HepG2 (cell line): Measurements from ENCODE around the gene PLB1. TPM values are rescaled to one million over a fixed set of nuclear protein-coding genes. Genes with fewer than 3 reads are reported as not detected.

Source experiments
- ATAC-seq: fragments of 200-7000 bp; cut with Tn5 transposase; 3 replicates; pipeline ENCODE4 v1.9.1; 2020; ENCODE audit warnings: mild to moderate bottlenecking, moderate library complexity
- BruUV-seq: library from RNA; stranded (reverse); fragments of 400-500 nt; replicated peaks from 2 replicates; lab custom pipeline; 2021; lab: Mats Ljungman, UMichigan
- CTCF ChIA-PET: fragments of 300-600 bp; formaldehyde crosslinking; extraction: SDS; loops from one replicate; lab custom pipeline; 2021; ENCODE audit warnings: low total read pairs, inconsistent platforms, low intra/inter-chr PET ratio; lab: Yijun Ruan, JAX
- POLR2A ChIA-PET: fragments of 350-600 bp; sonication (Branson Sonifier 250); formaldehyde crosslinking; loops from one replicate; lab custom pipeline; 2020; ENCODE audit warnings: antibody characterized with exemption, inconsistent platforms; lab: Yijun Ruan, JAX
- DNase-seq: peaks from one replicate; pipeline ENCODE4 v3.0.0-alpha.2; 2015; ENCODE audit warnings: low spot score
- FAIRE-seq: peaks from 3 replicates; lab custom pipeline; 2011; peaks lifted over from hg19 to GRCh38; lab: Jason Lieb, UNC
- H2AFZ ChIP-seq: one replicate; pipeline ENCODE4 v1.6.1; 2011; ENCODE audit warnings: low read length, inconsistent platforms
- H3K27ac ChIP-seq: fragments of 300-600 bp; 3 replicates; pipeline ENCODE4 v1.8.0; 2011; ENCODE audit warnings: mixed run types, mild to moderate bottlenecking, mixed read lengths, low read length, inconsistent platforms; ENCODE audit not compliant: insufficient read depth; ENCODE audit errors: extremely low read length
- H3K27me3 ChIP-seq, 2 experiments: fragments of 200-600 bp in 1 of 2; 2 replicates in 1 of 2; 3 replicates in 1 of 2; pipeline versions ENCODE4 v1.6.0 to v1.8.0; 2011; ENCODE audit warnings: low read length in 2 of 2, mild to moderate bottlenecking in 2 of 2, moderate library complexity in 2 of 2, inconsistent platforms in 1 of 2; ENCODE audit not compliant: insufficient read depth in 2 of 2, control insufficient read depth in 1 of 2
- H3K36me3 ChIP-seq, 2 experiments: fragments of 200-600 bp in 1 of 2; replicated peaks in 1 of 2; 2 replicates in 1 of 2; 3 replicates in 1 of 2; pipeline versions ENCODE4 v1.5.1 to v1.8.0; 2011; ENCODE audit warnings: low read length in 2 of 2, inconsistent platforms in 1 of 2; ENCODE audit not compliant: insufficient read depth in 2 of 2, control insufficient read depth in 1 of 2
- H3K4me1 ChIP-seq: 2 replicates; pipeline ENCODE4 v1.5.1; 2012; ENCODE audit warnings: low read length, inconsistent platforms; ENCODE audit not compliant: insufficient read depth
- H3K4me2 ChIP-seq: 2 replicates; pipeline ENCODE4 v1.6.0; 2011; ENCODE audit warnings: low read depth, low read length, inconsistent platforms
- H3K4me3 ChIP-seq, 3 experiments: fragments of 200-600 bp in 1 of 3; sonication (generic), shearing (Covaris generic) in 1 of 3; replicated peaks in 1 of 3; 2 replicates each; pipeline ENCODE4 v1.5.1; 2011 to 2016; ENCODE audit warnings: low read length in 3 of 3, inconsistent platforms in 2 of 3, low read depth in 2 of 3, mild to moderate bottlenecking in 2 of 3, control low read depth in 1 of 3, mixed read lengths in 1 of 3; ENCODE audit not compliant: insufficient read depth in 1 of 3
- H3K79me2 ChIP-seq: one replicate; pipeline ENCODE4 v1.6.1; 2011; ENCODE audit warnings: low read length, inconsistent platforms; ENCODE audit not compliant: insufficient read depth
- H3K9ac ChIP-seq: 2 replicates; pipeline ENCODE4 v1.6.0; 2011; ENCODE audit warnings: mild to moderate bottlenecking, low read depth, low read length, inconsistent platforms; ENCODE audit not compliant: insufficient read depth
- H3K9me3 ChIP-seq: 2 replicates; pipeline ENCODE4 v1.5.1; 2012; ENCODE audit warnings: mild to moderate bottlenecking, low read length
- H4K20me1 ChIP-seq: 2 replicates; pipeline ENCODE4 v1.6.0; 2011; ENCODE audit warnings: inconsistent platforms, mild to moderate bottlenecking, low read length, moderate library complexity; ENCODE audit not compliant: insufficient read depth
- BORCS8-MEF2B ChIP-seq: sonication (generic); formaldehyde crosslinking; IDR thresholded peaks from 2 replicates; pipeline ENCODE4 v1.8.0; 2022; ENCODE audit warnings: mild to moderate bottlenecking, missing genetic modification reagents
- KLF15 ChIP-seq: sonication (generic); formaldehyde crosslinking; IDR thresholded peaks from 2 replicates; pipeline ENCODE4 v1.8.1; 2023; ENCODE audit warnings: borderline replicate concordance, mild to moderate bottlenecking, inconsistent platforms, missing genetic modification reagents, mixed read lengths
- NKX3-1 ChIP-seq: sonication (generic); formaldehyde crosslinking; IDR thresholded peaks from 2 replicates; pipeline ENCODE4 v1.5.0; 2020; ENCODE audit warnings: missing genetic modification reagents
- PAX8 ChIP-seq: sonication (generic); formaldehyde crosslinking; IDR thresholded peaks from 2 replicates; pipeline ENCODE4 v1.8.0; 2022; ENCODE audit warnings: mild to moderate bottlenecking, missing genetic modification reagents, borderline replicate concordance
- SNAPC2 ChIP-seq: sonication (generic); formaldehyde crosslinking; IDR thresholded peaks from 2 replicates; pipeline ENCODE4 v1.8.1; 2022; ENCODE audit warnings: mild to moderate bottlenecking, missing genetic modification reagents
- THYN1 ChIP-seq: sonication (generic); formaldehyde crosslinking; IDR thresholded peaks from 2 replicates; pipeline ENCODE4 v1.8.1; 2023; ENCODE audit warnings: low read depth, mild to moderate bottlenecking, moderate library complexity, missing genetic modification reagents, borderline replicate concordance
- ZBTB14 ChIP-seq: sonication (generic); formaldehyde crosslinking; IDR thresholded peaks from 2 replicates; pipeline ENCODE4 v1.4.0; 2020; ENCODE audit warnings: missing genetic modification reagents
- ZBTB39 ChIP-seq: sonication (generic); formaldehyde crosslinking; IDR thresholded peaks from 2 replicates; pipeline ENCODE4 v1.5.0; 2020; ENCODE audit warnings: missing genetic modification reagents
- ZNF263 ChIP-seq: sonication (generic); formaldehyde crosslinking; IDR thresholded peaks from 2 replicates; pipeline ENCODE4 v1.4.0; 2020; ENCODE audit warnings: missing genetic modification reagents
- ZNF576 ChIP-seq: sonication (generic); formaldehyde crosslinking; IDR thresholded peaks from 2 replicates; pipeline ENCODE4 v1.4.0; 2020; ENCODE audit warnings: mild to moderate bottlenecking, missing genetic modification reagents
- ZSCAN29 ChIP-seq: sonication (generic); formaldehyde crosslinking; conservative IDR thresholded peaks from 2 replicates; pipeline ENCODE4 v1.4.0; 2020; ENCODE audit warnings: mild to moderate bottlenecking, missing genetic modification reagents
- ZSCAN9 ChIP-seq: IDR thresholded peaks from 2 replicates; pipeline ENCODE4 v1.6.1; 2016; ENCODE audit warnings: borderline replicate concordance
- WGBS: methylation state at CpG from one replicate; pipeline ENCODE4 v1.1.6; 2017; ENCODE audit warnings: low lambda C conversion rate; 5-methylcytosine and 5-hydroxymethylcytosine counted together
- in situ Hi-C: cut with HindIII; loops from 2 replicates; pipeline ENCODE4 v1.10.0; 2017; ENCODE audit warnings: low pct_unique_long_range_greater_than_20kb; ENCODE audit not compliant: extremely low pct_ligation_motif_present
- intact Hi-C: fragments of 100-400 bp; cut with micrococcal nuclease; formaldehyde crosslinking; loops from one replicate; pipeline ENCODE4 v1.10.0; 2022; ENCODE audit not compliant: unreplicated experiment
- polyA plus RNA-seq, 8 experiments: library from polyadenylated mRNA; depleted of rRNA in 3 of 8; stranded (reverse) in 7 of 8; unstranded in 1 of 8; fragments of >200 nt; fragmentation: Illumina TruSeq in 4 of 8; extraction: Trizol in 4 of 8; gene quantifications; 2 replicates each; pipeline versions ENCODE4 v1.2.1 to v1.2.3, GENCODE V29; 2011 to 2016; ENCODE audit warnings: low read depth in 4 of 8, missing spikeins in 1 of 8, mixed read lengths in 1 of 8; ENCODE audit not compliant: insufficient read depth in 1 of 8
- total RNA-seq, 5 experiments: library from RNA; depleted of rRNA; stranded (reverse); fragments of >200 nt; fragmentation: Illumina TruSeq; extraction: Trizol; gene quantifications; 2 replicates each; pipeline ENCODE4 v1.2.3, GENCODE V29; 2016; ENCODE audit warnings: low read depth in 1 of 5
- TF ChIP-seq, protein P1 (sequence below): sonication (generic); formaldehyde crosslinking; IDR thresholded peaks from 2 replicates; pipeline ENCODE4 v1.5.1; 2020; ENCODE audit warnings: mild to moderate bottlenecking, missing genetic modification reagents

The PLB1 gene
- total and polyA plus RNA-seq, 2 of the 13 experiments (the other 11 are each of a cell fraction or from before 2014, with no cell fraction given) = 0.20 to 1.8 TPM

- TF ChIP-seq ZBTB39 (CRISPR knock-in tag) = no peak
- TF ChIP-seq BORCS8-MEF2B (CRISPR knock-in tag) = no peak
- TF ChIP-seq NKX3-1 (CRISPR knock-in tag) = no peak
- no peak for TF ChIP-seq KLF15
- no peak for TF ChIP-seq PAX8 (CRISPR knock-in tag)
Observed at GRCh38 chr2:28496781-28497180, 921 bp downstream of the PLB1 start (continued).

DNA sequence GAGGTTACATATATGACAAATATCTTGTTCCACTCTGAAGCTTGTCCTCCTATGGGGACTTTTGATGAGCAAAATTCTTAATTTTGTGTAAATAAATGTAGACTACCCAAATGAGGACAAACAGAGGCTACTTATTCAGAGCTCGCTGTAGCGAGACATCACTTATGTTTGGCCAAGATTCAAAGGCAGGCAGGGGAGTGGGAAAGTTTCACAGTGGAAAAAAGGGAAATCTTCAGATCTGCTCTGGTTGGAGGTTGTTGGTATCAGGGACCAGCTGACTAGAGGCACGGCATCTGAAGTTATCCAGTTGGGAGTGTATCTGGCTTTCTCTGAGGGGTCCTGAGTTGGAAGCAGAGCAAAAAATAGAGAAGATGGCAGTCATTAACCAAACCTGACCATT lies 1.3 kb downstream of the PLB1 start:
- CTCF ChIA-PET = no interaction called here
- POLR2A ChIA-PET = no interaction called here
- FAIRE-seq = no peak

More for the DNA sequence above, 1.3 kb downstream of the PLB1 start:
- WGBS = 11% methylated on average over 3 of the region's 3 CpGs
- BruUV-seq = no TSS peak
- H3K4me2 ChIP-seq = no peak overlapping the region
- ATAC-seq (no peak), DNase-seq (no peak)
- no peak overlapping the region for H3K4me3 ChIP-seq
- H3K79me2 ChIP-seq = no peaks in the 10 kb centered on the region
- peaks cover 0 to 31% of the 10 kb centered on the region in 2 experiments; a peak in 4 of 5 replicates for H3K27me3 ChIP-seq
- H3K9ac ChIP-seq = no peak overlapping the region
- H3K4me1 ChIP-seq = no peaks in the 10 kb centered on the region
- no peaks in the 10 kb centered on the region for H3K9me3 ChIP-seq
- intact Hi-C loops = no loop called here
- H4K20me1 ChIP-seq = no peaks in the 10 kb centered on the region
- no peaks in the 10 kb centered on the region for H3K36me3 ChIP-seq
- no peak overlapping the region for H2AFZ ChIP-seq
- in situ Hi-C loops = no loop called here
- TF ChIP-seq SNAPC2 (CRISPR knock-in tag) = no peak
- TF ChIP-seq, protein P1, sequence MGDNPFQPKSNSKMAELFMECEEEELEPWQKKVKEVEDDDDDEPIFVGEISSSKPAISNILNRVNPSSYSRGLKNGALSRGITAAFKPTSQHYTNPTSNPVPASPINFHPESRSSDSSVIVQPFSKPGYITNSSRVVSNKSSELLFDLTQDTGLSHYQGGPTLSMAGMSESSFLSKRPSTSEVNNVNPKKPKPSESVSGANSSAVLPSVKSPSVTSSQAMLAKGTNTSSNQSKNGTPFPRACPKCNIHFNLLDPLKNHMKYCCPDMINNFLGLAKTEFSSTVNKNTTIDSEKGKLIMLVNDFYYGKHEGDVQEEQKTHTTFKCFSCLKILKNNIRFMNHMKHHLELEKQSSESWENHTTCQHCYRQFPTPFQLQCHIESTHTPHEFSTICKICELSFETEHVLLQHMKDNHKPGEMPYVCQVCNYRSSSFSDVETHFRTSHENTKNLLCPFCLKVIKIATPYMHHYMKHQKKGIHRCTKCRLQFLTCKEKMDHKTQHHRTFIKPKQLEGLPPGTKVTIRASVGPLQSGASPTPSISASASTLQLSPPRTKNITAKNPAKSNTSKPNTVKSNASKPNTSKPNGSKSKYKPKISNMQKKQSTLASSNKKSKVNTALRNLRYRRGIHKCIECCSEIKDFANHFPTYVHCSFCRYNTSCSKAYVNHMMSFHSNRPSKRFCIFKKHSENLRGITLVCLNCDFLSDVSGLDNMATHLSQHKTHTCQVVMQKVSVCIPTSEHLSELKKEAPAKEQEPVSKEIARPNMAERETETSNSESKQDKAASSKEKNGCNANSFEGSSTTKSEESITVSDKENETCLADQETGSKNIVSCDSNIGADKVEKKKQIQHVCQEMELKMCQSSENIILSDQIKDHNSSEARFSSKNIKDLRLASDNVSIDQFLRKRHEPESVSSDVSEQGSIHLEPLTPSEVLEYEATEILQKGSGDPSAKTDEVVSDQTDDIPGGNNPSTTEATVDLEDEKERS (CRISPR knock-in tag) = no peak
- TF ChIP-seq ZSCAN29 = no peak
- no peak for TF ChIP-seq ZSCAN9 (CRISPR knock-in tag)
- TF ChIP-seq ZNF576 = no peak
- TF ChIP-seq THYN1 (CRISPR knock-in tag) = no peak
- no peak for TF ChIP-seq ZBTB14
- TF ChIP-seq ZNF263 (CRISPR knock-in tag) = no peak
- no peak overlapping the region for H3K27ac ChIP-seq
